Fibroblast of skin of abdomen (primary cell): ENCODE results near the gene NCMAP.
A peak's percentile ranks its signal among the peaks of the same experiment; 100 is the strongest.
"Not testable (repeated sequence)": the region's sequence is repeated elsewhere in the genome, so short reads cannot be mapped to it uniquely, and the experiment has no call there.

Source experiments
- DNase-seq: peaks from one replicate; pipeline ENCODE4 v3.0.0-alpha.2; 2013

Gene NCMAP

DNA sequence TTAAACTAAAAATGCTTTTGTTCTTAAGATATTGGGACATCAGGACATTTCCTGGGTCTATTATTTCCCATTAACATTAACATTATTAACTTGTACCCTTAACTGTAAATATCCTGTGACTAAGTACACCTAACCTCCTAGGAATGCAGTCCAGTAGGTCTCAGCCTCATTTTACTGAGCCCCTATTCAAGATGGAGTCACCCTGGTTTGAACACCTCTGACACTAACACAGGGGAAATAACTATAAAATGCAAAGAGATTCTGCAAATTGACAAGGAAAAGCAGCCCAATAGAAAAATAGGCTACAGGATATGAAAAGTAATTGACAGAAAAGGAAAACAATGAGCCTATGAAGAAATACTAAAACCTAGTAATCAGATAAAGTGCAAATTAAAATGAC is 11.6 kb upstream of the NCMAP start:
- no peak for DNase-seq

GRCh38 chr1:24545662-24546061 is 10.2 kb upstream of the NCMAP start:
- DNase-seq, result no peak

GRCh38 chr1:24547195-24547594 is 8.7 kb upstream of the NCMAP start:
- no peak for DNase-seq

- no peak for DNase-seq
Observed at GRCh38 chr1:24548070-24548469, 7.8 kb upstream of the NCMAP start.

DNA sequence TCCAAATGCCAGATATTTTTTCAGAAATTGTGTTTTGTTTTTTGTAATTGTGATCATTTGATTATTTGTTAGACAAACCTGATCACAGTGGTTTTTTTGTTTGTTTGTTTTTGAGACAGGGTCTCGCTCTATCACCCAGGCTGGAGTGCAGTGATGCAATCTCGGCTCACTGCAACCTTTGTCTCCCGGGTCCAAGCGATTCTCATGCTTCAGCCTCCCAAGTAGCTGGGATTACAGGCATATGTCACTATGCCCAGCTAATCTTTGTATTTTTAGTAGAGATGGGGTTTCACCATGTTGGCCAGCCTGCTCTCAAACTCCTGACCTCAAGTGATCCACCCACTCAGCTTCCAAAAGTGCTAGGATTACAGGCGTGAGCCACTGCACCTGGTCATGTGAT is 6.7 kb upstream of the NCMAP start:
- not testable (repeated sequence) for DNase-seq

DNA sequence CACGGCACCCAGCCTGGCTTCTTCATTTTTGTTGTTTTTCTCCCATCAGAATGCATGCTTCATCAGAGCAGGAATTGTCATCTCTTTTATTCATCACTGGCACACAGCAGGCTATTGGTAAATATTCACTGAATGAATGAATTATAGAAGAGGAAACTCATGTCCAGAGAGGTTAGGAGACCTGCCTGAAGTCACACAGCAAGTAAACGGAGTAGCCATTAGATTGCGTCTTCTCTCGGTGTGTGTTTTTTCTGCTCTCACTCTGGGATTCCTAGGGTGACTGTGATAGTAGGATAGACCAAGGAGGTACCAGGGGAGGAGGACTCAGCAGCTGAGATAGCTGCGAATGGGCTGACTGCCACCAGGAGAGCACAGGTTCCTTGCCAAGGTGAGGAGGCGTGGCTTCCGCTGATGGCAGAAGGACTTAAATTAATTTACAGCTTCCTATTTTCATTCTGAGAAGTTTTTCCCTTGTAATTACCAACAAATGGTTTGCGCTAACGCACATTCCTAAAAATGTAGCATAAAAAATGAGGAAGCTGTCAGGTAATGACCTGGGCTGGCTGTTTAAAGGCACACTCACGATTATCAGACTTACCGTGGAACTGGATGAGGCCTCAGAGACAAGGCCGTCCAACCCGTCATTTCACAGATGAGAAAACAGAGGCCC is 4.5 kb upstream of the NCMAP start:
- DNase-seq, result no peak

DNA sequence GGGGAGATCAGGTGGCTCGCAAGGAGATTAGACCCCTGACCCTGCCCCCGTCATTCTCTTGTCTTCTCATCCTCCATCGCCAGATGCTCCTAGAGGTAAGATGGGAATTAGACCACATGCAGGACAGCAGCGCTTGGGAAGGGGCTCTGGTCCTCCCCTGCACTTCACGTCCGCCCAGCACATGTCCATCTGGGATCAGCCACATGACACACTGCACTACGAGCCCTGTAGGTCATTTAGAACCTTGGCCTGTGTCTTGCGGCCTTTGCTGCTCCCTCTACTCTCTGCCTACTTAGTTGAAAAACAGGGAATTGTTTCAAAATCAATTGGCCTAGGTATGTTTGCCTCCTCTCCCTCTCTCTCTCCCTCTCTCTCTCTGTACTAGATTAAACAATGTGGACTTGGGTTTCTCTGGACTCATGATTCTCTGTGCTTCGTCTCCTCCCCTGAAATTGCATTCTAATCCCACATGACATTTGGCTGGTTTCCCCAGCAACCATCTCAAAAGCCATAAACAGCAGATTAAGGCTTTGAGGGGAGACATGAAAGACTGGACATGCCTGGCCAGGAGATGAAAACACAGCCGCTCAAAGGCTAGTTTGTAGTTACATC is 3.8 kb upstream of the NCMAP start:
- peak; percentile 10 for DNase-seq

DNA sequence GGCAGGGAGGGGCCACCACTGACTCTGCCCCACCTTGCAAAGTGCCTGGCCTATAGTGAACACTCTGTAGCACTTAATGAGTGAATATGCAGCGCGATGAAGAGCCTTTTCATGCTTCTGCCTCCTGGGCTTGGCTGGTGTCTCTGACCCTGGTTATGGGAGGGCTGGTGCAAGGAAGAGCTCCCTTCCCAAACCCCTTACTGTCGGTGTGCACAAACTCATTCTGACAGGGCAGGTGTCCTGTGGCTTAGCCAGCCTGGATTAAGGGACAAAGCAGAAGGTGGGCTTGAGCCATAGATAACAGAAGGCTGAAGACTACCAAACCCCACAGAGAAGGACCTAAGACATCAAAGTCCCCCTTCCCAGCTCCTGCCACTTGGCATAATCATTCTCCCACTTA is 2.0 kb upstream of the NCMAP start:
- DNase-seq, result no peak

GRCh38 chr1:24554714-24555113 is 1.2 kb upstream of the NCMAP start:
- no peak for DNase-seq

DNA sequence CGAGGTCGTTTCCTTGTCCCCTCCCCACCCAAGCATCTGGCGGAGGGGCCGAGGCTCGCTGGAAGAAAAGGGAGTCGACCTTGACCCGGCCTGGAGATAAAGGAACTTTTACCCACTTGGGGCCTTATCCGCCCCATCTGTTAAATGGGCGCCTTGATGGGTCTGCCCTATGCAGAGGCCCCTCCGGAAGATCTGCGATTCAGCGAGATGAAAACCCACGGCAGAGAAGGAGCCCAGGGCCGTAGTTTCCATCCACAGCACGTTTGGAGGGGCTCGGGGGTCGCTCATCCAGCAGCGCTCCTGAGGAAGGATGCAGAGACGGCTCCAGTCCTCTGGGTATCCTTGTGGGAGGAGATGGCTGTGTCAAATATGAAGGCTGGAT is 518 bp downstream of the NCMAP start:
- DNase-seq, result no peak

- no peak for DNase-seq
Observed at GRCh38 chr1:24557220-24557619, 1.3 kb downstream of the NCMAP start.

GRCh38 chr1:24557711-24558131 is 1.8 kb downstream of the NCMAP start:
- DNase-seq, result no peak

DNA sequence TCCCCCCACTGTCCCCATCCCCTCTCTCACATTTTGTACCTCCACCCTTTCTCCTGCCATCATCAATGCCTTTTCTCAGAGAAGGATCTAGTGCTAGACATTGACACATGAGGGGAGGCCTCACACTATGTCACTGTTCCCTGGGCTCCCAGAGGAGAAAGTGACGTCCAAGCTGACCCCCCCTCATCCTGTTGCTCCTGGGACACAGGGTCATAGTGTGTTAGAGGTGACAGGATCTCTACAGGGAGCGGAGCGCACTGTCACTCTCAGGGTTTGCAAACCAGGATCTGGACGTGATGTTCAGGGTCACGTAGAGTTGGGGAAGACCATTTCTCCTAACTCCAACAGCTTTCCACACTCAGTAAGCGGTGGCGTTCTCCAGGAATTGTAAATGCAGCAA is 2.6 kb downstream of the NCMAP start:
- DNase-seq, result no peak

GRCh38 chr1:24558902-24559791 is 3.3 kb downstream of the NCMAP start:
- DNase-seq, result no peak

- DNase-seq, result no peak
Observed at GRCh38 chr1:24560361-24560760, 4.5 kb downstream of the NCMAP start.

DNA sequence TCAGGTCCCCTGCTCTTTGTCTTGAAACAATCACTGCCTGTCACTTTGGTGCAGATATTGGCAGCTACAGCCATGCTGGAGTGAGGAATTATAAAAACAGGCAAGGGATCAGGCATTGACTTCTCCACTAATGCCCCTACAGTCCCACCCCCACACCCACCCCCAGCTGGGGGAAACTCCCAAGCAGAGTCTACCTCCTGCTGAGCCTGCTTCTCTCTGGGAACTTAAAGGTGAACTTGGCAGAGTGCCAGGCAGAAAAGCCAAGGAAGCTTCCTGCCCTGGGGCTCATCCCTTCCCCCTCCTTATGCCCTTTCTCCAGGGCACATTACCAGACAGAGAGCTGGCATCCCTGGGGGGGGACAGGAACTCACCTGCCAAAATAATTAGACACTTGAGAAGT is 6.7 kb downstream of the NCMAP start:
- DNase-seq, result no peak

- DNase-seq, result no peak
Observed at GRCh38 chr1:24564695-24565094, 8.8 kb downstream of the NCMAP start.

- peak; percentile 36 for DNase-seq
Observed at GRCh38 chr1:24566236-24566867, 10.5 kb downstream of the NCMAP start.

DNA sequence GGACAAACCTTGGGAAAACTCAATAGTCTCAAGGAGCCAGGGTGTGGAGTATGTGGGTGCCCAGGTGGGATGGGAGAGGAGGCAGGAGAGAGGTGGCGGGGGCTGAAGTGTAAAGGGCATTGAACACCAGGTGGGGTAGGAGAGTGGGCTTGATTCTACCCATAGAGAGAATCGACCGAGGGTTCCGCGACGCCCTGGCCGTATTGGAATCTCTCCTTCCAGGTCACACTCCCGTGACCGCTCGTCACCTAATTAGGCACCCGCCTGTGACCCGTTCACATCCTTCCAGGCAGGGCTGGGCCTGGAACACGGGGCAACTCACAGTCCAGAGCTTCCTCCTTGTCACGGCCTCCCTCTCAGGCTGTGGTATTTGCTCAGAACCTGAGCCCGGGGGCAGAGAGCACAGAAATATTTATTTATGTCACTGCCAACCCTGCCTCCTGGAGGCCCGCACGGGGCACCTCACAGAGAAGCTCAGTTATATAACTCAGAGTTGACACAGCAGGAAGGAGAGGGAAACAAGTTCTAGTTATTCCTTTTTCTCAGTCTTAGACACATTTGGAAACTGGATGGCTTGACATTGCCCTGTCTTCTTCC is 12.0 kb downstream of the NCMAP start:
- DNase-seq, result no peak

- DNase-seq, result no peak
Observed at GRCh38 chr1:24568475-24568874, 12.6 kb downstream of the NCMAP start.

- no peak for DNase-seq
Observed at GRCh38 chr1:24570265-24571125, 14.6 kb downstream of the NCMAP start.

GRCh38 chr1:24572301-24572700 is 16.4 kb downstream of the NCMAP start:
- DNase-seq, result no peak
